Measurements from ENCODE around the gene SCCPDH. TPM values are rescaled to one million over a fixed set of nuclear protein-coding genes. Genes with fewer than 3 reads are reported as not detected.

The SCCPDH gene
- polyA plus RNA-seq, 1 of the 3 experiments (the other 2 are of a cell fraction): 32.2 TPM

- Histone ChIP-seq H3K27ac (ENCODE audit: low read depth in 2 of 2, low read length in 1 of 2) (no peak overlapping the region), H3K9ac (no peak overlapping the region), H3K9me3 (no peaks in the 10 kb centered on the region), H3K4me3 (ENCODE audit: low read depth in 2 of 2, low read length in 1 of 2) (no peak overlapping the region), H3K27me3 (ENCODE audit: insufficient read depth) (no peaks in the 10 kb centered on the region), H3K79me2 (ENCODE audit: insufficient read depth) (peaks cover 64% of the 10 kb centered on the region), H3K4me1 (ENCODE audit: control insufficient read depth in 1 of 2, insufficient read depth in 2 of 2, low read depth in 1 of 2, low read length in 1 of 2) (peaks cover 0 to 8% of the 10 kb centered on the region in 2 experiments; a peak in 2 of 4 replicates), H4K20me1 (ENCODE audit: insufficient read depth) (no peaks in the 10 kb centered on the region), H2AFZ (ENCODE audit: low read depth) (no peak overlapping the region), H3K9me2 (no peaks in the 10 kb centered on the region), H3F3A (replicated peaks; ENCODE audit: insufficient read depth) (peaks cover 4% of the 10 kb centered on the region), H3K4me2 (no peak overlapping the region), H3K36me3 (replicated peaks in 1 of 2; ENCODE audit: control insufficient read depth in 1 of 2, insufficient read depth in 2 of 2, low read length in 1 of 2) (peaks cover 41 to 48% of the 10 kb centered on the region in 2 experiments)
- DNase-seq: no peak
- no peak for TF ChIP-seq ZBTB33 (IDR thresholded peaks at IDR 0.05; ENCODE audit: borderline replicate concordance, low read depth)
- no peak for TF ChIP-seq MXI1 (IDR thresholded peaks at IDR 0.05; ENCODE audit: low read depth, low read length)
- no peak for TF ChIP-seq ELF1 (IDR thresholded peaks at IDR 0.05)
- no peak for TF ChIP-seq NFIC (IDR thresholded peaks at IDR 0.05; ENCODE audit: borderline replicate concordance)
- no peak for TF ChIP-seq FOSL2 (IDR thresholded peaks at IDR 0.05; ENCODE audit: borderline replicate concordance, low read depth)
- no peak for TF ChIP-seq POLR2AphosphoS5 (IDR thresholded peaks at IDR 0.05; ENCODE audit: low read depth, low read length)
- TF ChIP-seq TCF12 (IDR thresholded peaks at IDR 0.05): no peak
- no peak for TF ChIP-seq GABPA (IDR thresholded peaks at IDR 0.05; ENCODE audit: low read depth)
- no peak for TF ChIP-seq SMC3 (IDR thresholded peaks at IDR 0.05; ENCODE audit: low read depth, low read length)
- TF ChIP-seq EP300 (IDR thresholded peaks at IDR 0.05; ENCODE audit: borderline replicate concordance in 1 of 2, low read depth in 1 of 2, low read length in 1 of 2): no peak
- TF ChIP-seq, protein P1, sequence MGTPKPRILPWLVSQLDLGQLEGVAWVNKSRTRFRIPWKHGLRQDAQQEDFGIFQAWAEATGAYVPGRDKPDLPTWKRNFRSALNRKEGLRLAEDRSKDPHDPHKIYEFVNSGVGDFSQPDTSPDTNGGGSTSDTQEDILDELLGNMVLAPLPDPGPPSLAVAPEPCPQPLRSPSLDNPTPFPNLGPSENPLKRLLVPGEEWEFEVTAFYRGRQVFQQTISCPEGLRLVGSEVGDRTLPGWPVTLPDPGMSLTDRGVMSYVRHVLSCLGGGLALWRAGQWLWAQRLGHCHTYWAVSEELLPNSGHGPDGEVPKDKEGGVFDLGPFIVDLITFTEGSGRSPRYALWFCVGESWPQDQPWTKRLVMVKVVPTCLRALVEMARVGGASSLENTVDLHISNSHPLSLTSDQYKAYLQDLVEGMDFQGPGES (IDR thresholded peaks at IDR 0.05; ENCODE audit: low read depth, low read length): no peak
- no peak for TF ChIP-seq JUND (IDR thresholded peaks at IDR 0.05)
- no peak for TF ChIP-seq TEAD4 (IDR thresholded peaks at IDR 0.05; ENCODE audit: borderline replicate concordance, insufficient read depth)
- TF ChIP-seq REST (IDR thresholded peaks at IDR 0.05; ENCODE audit: low read depth, low read length): no peak
- no peak for TF ChIP-seq MAX (IDR thresholded peaks at IDR 0.05; ENCODE audit: low read depth)
- TF ChIP-seq CHD2 (IDR thresholded peaks at IDR 0.05; ENCODE audit: low read length, partially characterized antibody): no peak
- no peak for TF ChIP-seq EZH2phosphoT487 (IDR thresholded peaks at IDR 0.05; ENCODE audit: borderline replicate concordance, low read depth)
- TF ChIP-seq RCOR1 (IDR thresholded peaks at IDR 0.05; ENCODE audit: low read length): no peak
- no peak for TF ChIP-seq PBX3 (IDR thresholded peaks at IDR 0.05)
- TF ChIP-seq RFX5 (IDR thresholded peaks at IDR 0.05; ENCODE audit: low read length): no peak
- ChIA-PET POLR2A (no interaction called here), CTCF (interaction anchor here (0.9 to 1.2 kb wide), 2 partner anchors 38 kb away, joined by 3 to 5 read pairs; no protein-coding TSS in a partner anchor)
- WGBS (ENCODE audit: low lambda C conversion rate): 100% methylated on average over 3 of the region's 3 CpGs
Observed at GRCh38 chr1:246727594-246727993, 3.4 kb downstream of the SCCPDH start.
